Liver (tissue), 9 donors: ENCODE results near the gene GFOD2. TPM values are rescaled to one million over a fixed set of nuclear protein-coding genes. Genes with fewer than 3 reads are reported as not detected.

ENCODE experiments used
- DNase-seq: peaks from one replicate; pipeline ENCODE4 v3.0.0-alpha.2; 2017; ENCODE audit warnings: low spot score
- H3K27ac ChIP-seq, 2 donors: one replicate each; pipeline ENCODE4 v1.7.0; 2013; ENCODE audit warnings: inconsistent platforms in 2 of 2, low read length in 2 of 2, control low read depth in 1 of 2, low read depth in 1 of 2, mild to moderate bottlenecking in 1 of 2
- H3K27me3 ChIP-seq, 4 donors: one replicate each; pipeline versions ENCODE4 v1.6.1 to v1.7.0; 2013; ENCODE audit warnings: low read length in 3 of 4, inconsistent platforms in 1 of 4, mild to moderate bottlenecking in 1 of 4, moderate library complexity in 1 of 4; ENCODE audit not compliant: control insufficient read depth in 4 of 4, insufficient read depth in 4 of 4
- H3K36me3 ChIP-seq, 4 donors: one replicate each; pipeline versions ENCODE4 v1.6.1 to v1.7.0; 2013; ENCODE audit warnings: low read length in 3 of 4, mild to moderate bottlenecking in 3 of 4, low read depth in 1 of 4, moderate library complexity in 1 of 4; ENCODE audit not compliant: control insufficient read depth in 4 of 4, insufficient read depth in 3 of 4
- H3K4me1 ChIP-seq, 4 donors: one replicate each; pipeline versions ENCODE4 v1.6.1 to v1.7.0; 2013; ENCODE audit warnings: low read length in 3 of 4, mild to moderate bottlenecking in 3 of 4, moderate library complexity in 1 of 4; ENCODE audit not compliant: control insufficient read depth in 4 of 4, insufficient read depth in 4 of 4
- H3K4me3 ChIP-seq, 3 donors: one replicate each; pipeline versions ENCODE4 v1.6.1 to v1.7.0; 2013; ENCODE audit warnings: low read length in 3 of 3, control low read depth in 1 of 3, low read depth in 1 of 3, mild to moderate bottlenecking in 1 of 3
- H3K9ac ChIP-seq, 2 donors: one replicate each; pipeline ENCODE4 v1.7.0; 2013; ENCODE audit warnings: low read length in 2 of 2, mild to moderate bottlenecking in 2 of 2, moderate library complexity in 2 of 2, control low read depth in 1 of 2, low read depth in 1 of 2
- H3K9me3 ChIP-seq, 4 donors: one replicate each; pipeline versions ENCODE4 v1.6.1 to v1.7.0; 2013; ENCODE audit warnings: low read length in 3 of 4; ENCODE audit not compliant: control insufficient read depth in 4 of 4
- EGR1 ChIP-seq, 2 donors: IDR thresholded peaks; 2 replicates each; pipeline ENCODE4 v1.6.1; 2016 to 2018; ENCODE audit warnings: antibody characterized with exemption in 2 of 2, low read depth in 2 of 2
- FOXA1 ChIP-seq: IDR thresholded peaks from 2 replicates; pipeline ENCODE4 v1.6.1; 2016; ENCODE audit warnings: antibody characterized with exemption
- FOXA2 ChIP-seq: IDR thresholded peaks from 2 replicates; pipeline ENCODE4 v1.6.1; 2016; ENCODE audit warnings: antibody characterized with exemption
- GABPA ChIP-seq, 2 donors: IDR thresholded peaks in 1 of 2; conservative IDR thresholded peaks in 1 of 2; 2 replicates each; pipeline ENCODE4 v1.6.1; 2016; ENCODE audit warnings: antibody characterized with exemption in 2 of 2, mild to moderate bottlenecking in 1 of 2, moderate library complexity in 1 of 2
- HNF4A ChIP-seq, 2 donors: conservative IDR thresholded peaks; 2 replicates each; pipeline ENCODE4 v1.6.1; 2016; ENCODE audit warnings: antibody characterized with exemption in 2 of 2, mild to moderate bottlenecking in 2 of 2
- HNF4G ChIP-seq: IDR thresholded peaks from 2 replicates; pipeline ENCODE4 v1.6.1; 2016; ENCODE audit warnings: antibody characterized with exemption
- JUND ChIP-seq, 2 donors: IDR thresholded peaks; 2 replicates each; pipeline ENCODE4 v1.6.1; 2016; ENCODE audit warnings: antibody characterized with exemption in 2 of 2
- MAX ChIP-seq: IDR thresholded peaks from 2 replicates; pipeline ENCODE4 v1.6.1; 2016; ENCODE audit warnings: antibody characterized with exemption
- NR2F2 ChIP-seq: IDR thresholded peaks from 2 replicates; pipeline ENCODE4 v1.6.1; 2016; ENCODE audit warnings: antibody characterized with exemption
- RAD21 ChIP-seq, 2 donors: IDR thresholded peaks; 2 replicates each; pipeline ENCODE4 v1.6.1; 2016; ENCODE audit warnings: antibody characterized with exemption in 2 of 2, mild to moderate bottlenecking in 2 of 2
- REST ChIP-seq: IDR thresholded peaks from 2 replicates; pipeline ENCODE4 v1.6.1; 2016; ENCODE audit warnings: antibody characterized with exemption, mild to moderate bottlenecking
- RXRA ChIP-seq, 2 donors: IDR thresholded peaks; 2 replicates each; pipeline ENCODE4 v1.6.1; 2017 to 2018; ENCODE audit warnings: antibody characterized with exemption in 2 of 2, mild to moderate bottlenecking in 1 of 2
- SP1 ChIP-seq: IDR thresholded peaks from 2 replicates; pipeline ENCODE4 v1.6.1; 2018; ENCODE audit warnings: antibody characterized with exemption, mild to moderate bottlenecking
- TAF1 ChIP-seq: conservative IDR thresholded peaks from 2 replicates; pipeline ENCODE4 v1.6.1; 2016; ENCODE audit warnings: antibody characterized with exemption, mild to moderate bottlenecking
- YY1 ChIP-seq: IDR thresholded peaks from 2 replicates; pipeline ENCODE4 v1.6.1; 2016; ENCODE audit warnings: antibody characterized with exemption, mild to moderate bottlenecking
- ZBTB33 ChIP-seq: IDR thresholded peaks from 2 replicates; pipeline ENCODE4 v1.6.1; 2016; ENCODE audit warnings: antibody characterized with exemption
- WGBS: extraction: QIAGEN DNeasy Blood & Tissue Kit; methylation state at CpG from one replicate; pipeline ENCODE4 v1.1.7; 2013; 5-methylcytosine and 5-hydroxymethylcytosine counted together
- polyA plus RNA-seq, 2 donors: library from polyadenylated mRNA; stranded (reverse) in 1 of 2; unstranded in 1 of 2; fragments of 200-250 nt in 1 of 2; fragments of >200 nt in 1 of 2; fragmentation: Nextera tagmentation in 1 of 2; extraction: Ambion mirVana in 1 of 2; gene quantifications; one replicate each; pipeline versions ENCODE4 v1.2.1 to v1.2.3, GENCODE V29; 2013 to 2015
- total RNA-seq, 2 donors: library from RNA; depleted of rRNA; stranded (reverse); fragments of >200 nt; gene quantifications; one replicate each; pipeline ENCODE4 v1.2.3, GENCODE V29; 2014
- TF ChIP-seq, protein P1 (sequence below): fragments of 150-350 bp; IDR thresholded peaks from 2 replicates; pipeline ENCODE4 v1.5.1; 2017; ENCODE audit warnings: improper control_type of control experiment, low read depth, low read length; ENCODE audit not compliant: missing input control
- TF ChIP-seq, protein P2 (sequence below): IDR thresholded peaks from 2 replicates; pipeline ENCODE4 v1.6.1; 2016; ENCODE audit warnings: antibody characterized with exemption
- donor health status: healthy.
- donor health status: healthy.
- donor health status: healthy.
- donor health status: healthy.
- donor health status: healthy.

Gene GFOD2
- total and polyA plus RNA-seq, 4 donors = 12.7 to 48.8 (median 28.9) TPM

GRCh38 chr16:67666032-67666551, 53.0 kb downstream of the GFOD2 start:
- 2% methylated on average over 46 of the region's 46 CpGs for WGBS
- Histone ChIP-seq H3K27me3 (no peaks in the 10 kb centered on the region), H3K4me1 (peaks cover 18 to 72% (median 49%) of the 10 kb centered on the region in 4 donors), H3K36me3 (no peaks in the 10 kb centered on the region), H3K27ac (peak overlapping the region; percentile 92 to 94), H3K9ac (peak overlapping the region in 1 of 2 donors; percentile 6), H3K9me3 (no peaks in the 10 kb centered on the region), H3K4me3 (peak overlapping the region in 2 of 3 donors; percentile 57 to 80)
- TF ChIP-seq SP1 = no peak
- no peak for TF ChIP-seq FOXA2
- no peak for TF ChIP-seq ZBTB33
- no peak for TF ChIP-seq NR2F2
- TF ChIP-seq, protein P1, sequence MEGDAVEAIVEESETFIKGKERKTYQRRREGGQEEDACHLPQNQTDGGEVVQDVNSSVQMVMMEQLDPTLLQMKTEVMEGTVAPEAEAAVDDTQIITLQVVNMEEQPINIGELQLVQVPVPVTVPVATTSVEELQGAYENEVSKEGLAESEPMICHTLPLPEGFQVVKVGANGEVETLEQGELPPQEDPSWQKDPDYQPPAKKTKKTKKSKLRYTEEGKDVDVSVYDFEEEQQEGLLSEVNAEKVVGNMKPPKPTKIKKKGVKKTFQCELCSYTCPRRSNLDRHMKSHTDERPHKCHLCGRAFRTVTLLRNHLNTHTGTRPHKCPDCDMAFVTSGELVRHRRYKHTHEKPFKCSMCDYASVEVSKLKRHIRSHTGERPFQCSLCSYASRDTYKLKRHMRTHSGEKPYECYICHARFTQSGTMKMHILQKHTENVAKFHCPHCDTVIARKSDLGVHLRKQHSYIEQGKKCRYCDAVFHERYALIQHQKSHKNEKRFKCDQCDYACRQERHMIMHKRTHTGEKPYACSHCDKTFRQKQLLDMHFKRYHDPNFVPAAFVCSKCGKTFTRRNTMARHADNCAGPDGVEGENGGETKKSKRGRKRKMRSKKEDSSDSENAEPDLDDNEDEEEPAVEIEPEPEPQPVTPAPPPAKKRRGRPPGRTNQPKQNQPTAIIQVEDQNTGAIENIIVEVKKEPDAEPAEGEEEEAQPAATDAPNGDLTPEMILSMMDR = no peak
- no peak for TF ChIP-seq EGR1 (IDR thresholded peaks at IDR 0.05; ENCODE audit: low read depth in 2 of 2)
- TF ChIP-seq YY1 = no peak
- TF ChIP-seq, protein P2, sequence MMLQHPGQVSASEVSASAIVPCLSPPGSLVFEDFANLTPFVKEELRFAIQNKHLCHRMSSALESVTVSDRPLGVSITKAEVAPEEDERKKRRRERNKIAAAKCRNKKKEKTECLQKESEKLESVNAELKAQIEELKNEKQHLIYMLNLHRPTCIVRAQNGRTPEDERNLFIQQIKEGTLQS = no peak
- TF ChIP-seq MAX = no peak
- no peak for TF ChIP-seq HNF4G
- TF ChIP-seq RAD21 (IDR thresholded peaks at IDR 0.05) = no peak
- no peak for TF ChIP-seq TAF1
- no peak for TF ChIP-seq HNF4A (conservative IDR thresholded peaks at IDR 0.05)
- TF ChIP-seq JUND (IDR thresholded peaks at IDR 0.05) = no peak
- TF ChIP-seq RXRA (IDR thresholded peaks at IDR 0.05) = no peak
- no peak for TF ChIP-seq REST
- no peak for TF ChIP-seq FOXA1
- DNase-seq = no peak

- Histone ChIP-seq H3K4me3 (peak overlapping the region in 1 of 3 donors; percentile 80), H3K9ac (peak overlapping the region in 1 of 2 donors; percentile 6), H3K4me1 (peaks cover 21 to 74% (median 51%) of the 10 kb centered on the region in 4 donors), H3K27me3 (no peaks in the 10 kb centered on the region), H3K36me3 (no peaks in the 10 kb centered on the region), H3K9me3 (no peaks in the 10 kb centered on the region), H3K27ac (no peak overlapping the region)
- 77% methylated on average over 5 of the region's 5 CpGs for WGBS
- no peak for DNase-seq
- TF ChIP-seq FOXA2 = no peak
- TF ChIP-seq, protein P1 = no peak
- no peak for TF ChIP-seq HNF4G
- TF ChIP-seq HNF4A (conservative IDR thresholded peaks at IDR 0.05) = no peak
- no peak for TF ChIP-seq RAD21 (IDR thresholded peaks at IDR 0.05)
- no peak for TF ChIP-seq GABPA (IDR thresholded peaks at IDR 0.05 in 1 of 2, conservative IDR thresholded peaks at IDR 0.05 in 1 of 2)
- TF ChIP-seq ZBTB33 = no peak
- TF ChIP-seq JUND (IDR thresholded peaks at IDR 0.05) = no peak
- TF ChIP-seq RXRA (IDR thresholded peaks at IDR 0.05) = no peak
- TF ChIP-seq SP1 = no peak
- no peak for TF ChIP-seq TAF1
- no peak for TF ChIP-seq EGR1 (IDR thresholded peaks at IDR 0.05; ENCODE audit: low read depth in 2 of 2)
- no peak for TF ChIP-seq NR2F2
- TF ChIP-seq, protein P2 = no peak
These were observed 53.5 kb downstream of the GFOD2 start for GRCh38 chr16:67665598-67665997.
